HG03064 (cell line): Measurements from ENCODE around the gene UTP14C.
A peak's percentile ranks its signal among the peaks of the same experiment; 100 is the strongest.
"Not testable (repeated sequence)": the region's sequence is repeated elsewhere in the genome, so short reads cannot be mapped to it uniquely, and the experiment has no call there.

Source experiments
- ATAC-seq: cut with Tn5 transposase; IDR thresholded peaks from one replicate; pipeline ENCODE4 v1.9.1; 2021; ENCODE audit warnings: low read depth; ENCODE audit not compliant: unreplicated experiment

UTP14C gene

DNA sequence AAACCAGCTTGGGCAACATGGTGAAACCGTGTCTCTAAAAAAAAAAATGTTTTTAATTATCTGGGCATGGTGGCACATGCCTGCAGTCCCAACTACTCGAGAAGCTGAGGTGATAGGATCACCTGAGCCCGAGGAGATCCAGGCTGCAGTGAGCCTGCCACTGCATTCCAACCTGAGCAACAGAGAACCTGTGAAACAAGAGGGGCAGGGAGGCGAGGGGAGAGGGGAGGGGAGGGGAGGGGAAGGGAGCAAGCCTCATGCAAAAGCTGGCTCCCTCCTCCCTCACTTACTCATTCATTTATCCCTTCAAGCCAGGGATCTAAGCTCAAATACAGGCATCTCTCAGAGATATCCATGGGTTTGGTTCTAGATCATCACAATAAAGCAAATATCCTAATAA lies 22.1 kb upstream of the UTP14C start:
- ATAC-seq, result no peak

DNA sequence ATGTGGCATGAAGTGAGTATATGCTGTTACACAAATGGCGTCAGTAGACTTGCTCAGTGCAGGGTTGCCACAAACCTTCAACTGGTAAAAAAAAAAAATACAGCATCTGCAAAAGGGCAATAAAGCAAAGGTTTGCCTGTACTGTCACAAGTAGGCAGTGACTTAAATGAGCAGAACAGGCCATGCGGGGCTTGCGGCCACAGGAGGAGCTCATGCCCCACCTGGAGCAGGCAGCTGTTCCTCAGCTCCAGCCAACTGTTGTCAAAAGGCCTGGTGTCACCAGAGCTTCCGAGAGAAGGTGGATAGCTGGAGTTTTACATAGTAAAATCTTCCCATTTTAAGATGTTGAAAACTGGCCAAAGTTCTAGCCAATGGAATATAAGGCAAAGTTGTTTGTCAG lies 20.9 kb upstream of the UTP14C start:
- ATAC-seq, result no peak

DNA sequence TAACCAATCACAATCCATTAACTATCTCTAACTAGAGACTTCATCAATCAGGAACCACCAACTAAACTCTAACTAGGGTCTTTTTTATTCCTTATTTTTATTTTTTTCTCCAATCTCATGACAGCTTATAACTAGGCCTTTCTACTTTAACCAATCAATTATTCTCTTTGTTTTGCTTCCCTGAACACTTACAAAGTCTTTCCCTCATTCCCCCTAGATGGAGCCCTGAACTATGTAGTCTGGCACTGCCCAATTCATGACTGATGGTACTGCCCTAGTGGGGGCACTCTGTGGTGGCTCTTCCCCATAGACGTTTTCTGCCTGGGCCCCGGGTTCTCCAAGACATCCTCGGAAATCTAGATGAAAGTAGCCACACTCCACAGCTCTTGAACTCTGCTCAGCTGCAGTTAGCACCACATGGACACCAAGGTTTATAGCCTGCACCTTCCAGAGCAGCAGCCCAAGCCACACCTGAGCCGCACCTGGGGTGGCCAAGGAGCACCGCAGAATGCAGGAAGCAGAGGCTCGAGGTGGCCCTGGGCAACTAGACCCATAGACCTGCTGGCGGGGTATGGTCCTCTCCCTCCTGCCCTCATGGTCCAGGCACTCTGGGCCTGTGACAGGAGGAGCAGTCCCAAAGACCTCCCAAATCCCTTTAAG lies 19.9 kb upstream of the UTP14C start:
- ATAC-seq, result no peak

DNA sequence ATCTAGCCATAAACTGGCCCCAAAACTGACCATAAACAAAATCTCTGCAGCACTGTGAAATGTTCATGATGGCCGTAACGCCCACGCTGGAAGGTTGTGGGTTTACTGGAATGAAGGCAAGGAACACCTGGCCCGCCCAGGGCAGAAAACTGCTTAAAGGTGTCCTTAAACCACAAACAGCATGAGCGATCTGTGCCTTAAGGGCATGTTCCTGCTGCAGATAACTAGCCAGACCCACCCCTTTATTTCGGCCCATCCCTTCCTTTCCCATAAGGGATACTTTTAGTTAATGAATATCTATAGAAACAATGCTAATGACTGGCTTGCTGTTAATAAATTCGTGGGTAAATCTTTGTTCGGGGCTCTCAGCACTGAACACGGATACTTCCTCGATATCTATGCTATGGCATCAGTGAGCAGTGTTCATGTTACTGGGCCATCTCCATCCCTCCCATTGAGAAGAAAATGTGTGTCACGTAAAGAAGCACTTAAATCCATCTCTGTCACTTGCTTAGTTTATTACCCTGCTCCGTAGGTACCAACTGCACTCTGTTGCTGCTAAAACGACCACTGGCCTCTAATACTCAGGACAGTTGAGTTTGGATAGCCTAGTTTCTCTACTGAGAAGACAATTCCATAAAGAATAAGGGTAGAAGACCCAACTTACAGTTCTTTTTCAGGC lies 18.5 kb upstream of the UTP14C start:
- no peak for ATAC-seq

DNA sequence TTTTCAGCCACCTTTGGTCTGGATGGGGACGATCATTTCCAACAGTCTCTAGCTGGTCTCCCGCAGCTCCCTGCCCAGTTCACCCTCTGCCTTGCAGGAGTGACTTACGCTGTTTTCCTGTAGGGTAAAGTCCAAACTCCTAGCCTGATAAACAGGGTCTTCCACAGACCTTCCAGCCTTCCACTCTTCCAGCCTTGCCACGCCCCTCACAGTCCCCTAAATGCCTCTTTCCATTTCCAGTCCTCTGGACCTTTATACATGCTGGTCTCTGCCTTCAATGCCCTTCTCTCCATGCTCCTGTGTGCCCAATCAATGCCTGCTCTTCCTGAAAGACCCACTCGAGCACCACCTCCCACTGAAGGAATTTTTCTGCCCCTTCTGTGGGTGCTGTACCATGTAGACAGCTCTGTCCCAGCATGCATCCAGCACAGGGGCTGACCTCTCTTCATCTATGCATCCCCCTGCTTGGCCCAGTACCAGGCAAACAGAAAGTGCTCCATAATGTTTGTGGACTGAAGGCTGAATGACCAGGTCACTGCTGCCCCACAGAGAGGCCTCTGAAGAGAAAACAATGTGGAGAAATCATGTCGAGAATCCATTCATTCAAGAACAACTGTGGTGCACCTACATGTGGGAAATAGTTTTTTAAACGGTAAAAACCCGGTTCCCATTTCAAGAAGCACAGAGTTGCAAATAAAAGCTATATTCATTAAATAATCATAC lies 17.8 kb upstream of the UTP14C start:
- ATAC-seq, result no peak

DNA sequence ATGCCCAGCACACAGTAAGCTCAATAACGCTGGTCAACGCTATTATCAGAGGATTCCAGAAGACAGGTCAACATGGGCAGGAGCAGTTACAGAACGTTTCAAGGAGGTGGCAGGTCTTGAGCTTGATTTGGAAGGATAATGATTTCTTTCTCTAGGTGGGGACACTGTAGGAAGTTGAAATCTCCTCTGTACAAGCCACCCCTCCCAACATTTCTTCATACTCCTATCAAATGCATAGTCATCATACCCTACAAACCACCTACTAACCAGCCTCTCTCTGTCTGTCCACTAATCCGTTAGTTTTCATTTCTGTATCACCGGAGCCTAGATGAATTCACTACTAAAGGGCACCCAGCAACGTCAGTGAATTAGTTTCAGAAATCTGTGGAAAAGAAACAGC lies 14.5 kb upstream of the UTP14C start:
- ATAC-seq, result no peak

DNA sequence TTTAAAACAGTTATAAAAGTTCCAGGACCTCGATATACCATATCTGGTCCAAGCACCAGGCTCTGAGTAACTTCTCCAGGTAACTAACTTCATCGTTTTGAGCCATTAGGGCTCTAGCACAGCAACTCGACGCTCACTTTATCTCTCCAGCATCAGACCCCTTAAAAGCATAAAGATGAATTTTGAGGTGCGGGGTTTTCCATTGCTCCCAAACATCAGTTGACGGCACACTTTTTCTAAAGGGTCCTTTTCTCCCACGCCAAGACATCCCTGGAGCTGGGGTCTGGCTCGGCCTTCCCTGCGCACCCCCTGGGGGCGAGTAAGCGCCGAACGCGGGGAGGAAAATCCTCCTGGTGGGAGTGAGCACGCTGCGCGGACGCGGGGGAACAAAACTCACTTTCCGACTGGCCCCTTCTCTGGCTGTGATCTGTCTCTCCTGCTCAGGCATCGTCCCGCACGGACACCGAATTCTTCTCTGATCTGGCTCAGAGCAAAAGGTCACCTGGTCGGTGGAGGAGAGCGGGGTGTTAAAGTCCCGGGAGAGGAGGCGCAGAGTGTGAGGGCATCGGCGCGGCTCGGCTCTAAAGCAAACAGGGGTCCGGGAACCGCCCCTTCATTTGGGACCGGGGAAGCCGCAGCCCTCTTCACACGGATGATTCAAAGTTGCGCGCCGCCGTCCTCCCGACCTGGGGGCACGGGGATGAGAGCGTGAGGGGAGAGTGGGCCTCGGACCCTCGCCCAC lies 13.4 kb upstream of the UTP14C start, which contains the start of gene ATP7B:
Gene ATP7B, minus strand, starts transcription at position 561 of the 742 bp plus-strand sequence. Its CDS starts 113 bp downstream, at position 448.
- peak; percentile 7 for ATAC-seq

DNA sequence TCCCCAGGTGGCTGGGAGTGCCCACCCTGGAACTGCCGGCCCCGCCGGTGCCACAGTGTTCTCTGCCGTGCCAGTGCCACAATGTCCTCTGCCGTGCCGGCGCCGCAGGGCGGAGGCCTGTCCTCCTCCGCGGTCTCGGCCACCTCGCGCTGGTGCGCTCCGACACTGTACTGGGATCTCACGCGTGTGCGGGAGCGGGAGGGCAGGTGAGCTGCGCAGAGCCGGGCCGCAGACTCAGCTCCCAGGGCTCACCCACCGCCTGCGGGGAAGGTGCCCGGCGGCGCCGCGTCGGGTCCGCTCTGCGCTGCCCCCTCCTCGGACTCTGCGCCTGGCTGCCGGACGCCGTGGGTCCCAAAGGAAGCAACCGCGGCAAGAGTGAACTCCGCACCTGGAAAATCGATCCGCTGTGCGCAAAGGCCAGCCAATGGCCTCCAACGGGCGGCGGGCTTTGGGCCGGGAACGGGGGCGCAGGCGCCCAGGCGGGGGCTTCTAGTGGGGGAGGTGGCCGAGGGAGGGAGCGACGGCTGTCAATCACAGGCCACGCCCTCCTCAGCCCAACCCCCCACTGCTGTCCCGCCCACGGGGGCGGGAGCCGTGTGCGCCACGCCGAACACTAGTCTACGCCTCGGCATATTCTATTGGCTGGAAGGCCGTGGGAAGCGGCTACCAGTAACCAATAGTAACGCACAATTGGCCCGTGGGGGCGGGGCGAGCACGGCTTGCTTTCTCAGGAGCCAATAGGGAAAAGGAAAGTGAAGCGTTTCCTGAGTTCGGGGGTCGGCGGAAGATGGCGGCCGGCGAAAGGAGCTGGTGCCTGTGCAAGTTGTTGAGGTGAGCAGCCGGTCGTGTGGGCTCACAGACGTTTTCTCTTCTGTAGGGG lies 12.6 kb upstream of the UTP14C start, which contains the start of gene ALG11:
Gene ALG11, plus strand, starts transcription at position 767 of the 880 bp plus-strand sequence. Its CDS starts 21 bp downstream, at position 788.
- ATAC-seq, result peak; percentile 99

DNA sequence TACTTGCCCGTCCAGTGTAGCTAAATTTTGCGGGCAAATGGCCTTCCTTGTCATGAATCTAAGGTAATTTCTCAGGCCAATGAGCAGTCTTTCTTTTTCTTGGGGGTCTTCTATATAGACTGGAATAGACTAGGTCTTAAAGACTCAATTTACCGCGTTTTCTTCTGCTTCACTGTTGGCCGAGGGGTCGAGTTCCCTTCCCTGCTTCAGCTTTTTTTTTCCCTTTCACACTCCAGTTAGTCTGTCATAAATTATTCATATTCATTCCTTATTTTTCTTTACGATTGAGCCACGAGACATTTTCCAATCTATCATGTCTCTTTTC lies 12.0 kb upstream of the UTP14C start:
- ATAC-seq, result no peak

DNA sequence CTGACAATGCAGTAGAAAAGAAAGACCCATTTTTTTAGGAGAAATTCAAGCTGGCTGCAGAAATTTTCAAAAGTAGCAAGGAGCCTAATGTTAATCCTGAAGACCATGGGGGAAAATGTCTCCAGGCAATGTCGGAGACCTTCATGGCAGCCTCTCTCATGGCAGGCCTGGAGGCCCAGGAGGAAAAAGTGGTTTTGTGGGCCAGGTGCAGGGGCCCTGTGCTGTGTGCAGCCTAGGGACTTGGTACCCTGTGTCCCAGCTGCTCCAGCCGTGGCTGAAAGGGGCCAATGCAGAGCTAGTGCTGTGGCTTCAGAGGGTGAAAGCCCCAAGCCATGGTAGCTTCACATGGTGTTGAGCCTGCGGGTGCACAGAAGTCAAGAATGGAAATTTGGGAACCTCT lies 8.2 kb upstream of the UTP14C start:
- no peak for ATAC-seq

DNA sequence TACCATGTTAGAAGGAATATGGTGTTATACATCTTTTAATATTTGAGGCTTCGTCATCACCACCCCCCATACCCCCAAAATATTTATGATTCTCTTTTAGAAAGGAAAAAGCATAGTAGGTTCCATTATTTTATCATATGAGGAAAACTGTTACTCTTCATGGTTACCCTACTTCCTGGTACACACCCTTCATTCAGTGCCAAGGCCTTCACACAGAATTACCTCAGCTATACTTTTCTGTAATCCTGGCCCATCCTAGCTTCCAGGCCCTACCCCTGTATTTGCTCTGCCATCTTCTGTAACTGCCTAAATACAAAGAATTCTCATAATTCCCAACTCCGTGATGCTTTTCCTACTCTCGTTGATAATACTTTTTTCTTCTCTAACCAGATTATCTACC lies 4.3 kb upstream of the UTP14C start:
- no peak for ATAC-seq

DNA sequence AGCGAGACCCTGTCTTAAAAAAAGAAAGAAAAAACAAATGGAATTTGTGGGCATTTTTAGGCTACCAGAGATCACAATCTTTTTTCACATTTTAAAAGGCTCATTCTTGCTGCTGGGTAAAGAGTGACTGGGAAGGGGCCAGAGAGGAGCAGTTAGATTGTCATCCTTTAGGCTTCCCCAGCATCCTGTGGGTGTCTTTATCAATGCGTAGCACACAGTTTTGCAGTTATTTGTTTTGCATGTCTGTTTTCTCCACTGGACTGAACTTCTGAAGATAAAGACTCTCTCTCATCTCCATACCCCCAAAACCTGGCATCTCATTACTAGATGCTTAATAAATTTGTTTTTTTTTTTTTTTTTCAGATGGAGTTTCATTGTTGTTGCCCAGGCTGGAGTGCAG lies 2.1 kb upstream of the UTP14C start:
- no peak for ATAC-seq

DNA sequence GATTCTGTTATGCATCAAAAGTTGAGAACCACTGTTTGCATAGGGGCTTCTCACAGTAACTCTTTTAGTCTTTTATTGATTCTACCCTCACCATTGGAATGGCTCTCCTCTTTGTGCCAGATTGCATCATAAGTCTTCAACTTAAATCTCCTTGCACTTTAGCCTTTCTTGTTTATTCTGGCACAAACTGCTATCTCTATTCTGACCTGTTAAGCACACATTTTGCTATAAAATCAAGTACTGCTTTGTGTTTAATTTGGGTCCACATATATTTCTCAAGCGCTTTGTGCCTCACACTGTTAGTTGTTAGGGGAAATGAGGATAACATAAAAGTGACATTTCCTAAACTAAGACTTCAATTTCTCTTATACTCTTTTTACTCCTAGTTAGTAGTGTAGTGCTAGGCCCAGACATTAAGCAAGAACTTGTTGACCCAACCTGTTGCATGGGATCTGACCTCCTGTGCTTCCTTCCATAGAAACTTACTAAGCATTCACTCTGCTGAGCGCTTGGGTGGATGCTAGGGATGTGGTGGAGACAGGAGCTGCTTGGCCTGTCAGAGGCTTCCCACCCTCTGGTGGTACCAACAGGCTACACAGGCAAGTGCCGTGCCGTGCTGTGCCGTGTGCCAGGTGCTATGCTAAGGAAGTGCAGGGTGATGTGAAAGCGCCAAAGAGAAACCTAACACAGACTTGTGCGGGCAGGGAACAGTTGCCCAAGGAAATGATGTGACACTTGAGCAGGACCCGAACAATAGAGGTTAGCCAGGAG lies 1.2 kb downstream of the UTP14C start:
- ATAC-seq, result no peak

DNA sequence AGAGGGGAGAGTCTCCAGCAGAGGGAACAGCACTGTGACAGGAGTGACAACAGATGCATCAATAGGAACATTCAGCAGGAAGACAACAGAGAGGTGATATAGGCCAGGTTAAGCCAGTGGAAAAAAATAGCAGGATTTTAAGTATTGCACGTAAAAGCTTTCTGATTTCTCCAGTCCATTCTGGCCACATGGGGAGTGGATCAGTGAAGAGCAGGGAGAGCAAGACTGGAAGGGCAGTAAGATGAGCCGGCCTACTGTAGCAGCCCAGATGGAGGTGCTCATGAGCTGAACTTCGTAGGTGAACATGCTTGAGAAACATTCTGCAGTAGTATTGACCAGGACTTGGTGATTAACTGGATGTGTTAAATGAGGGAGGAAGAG lies 1.7 kb downstream of the UTP14C start:
- no peak for ATAC-seq

DNA sequence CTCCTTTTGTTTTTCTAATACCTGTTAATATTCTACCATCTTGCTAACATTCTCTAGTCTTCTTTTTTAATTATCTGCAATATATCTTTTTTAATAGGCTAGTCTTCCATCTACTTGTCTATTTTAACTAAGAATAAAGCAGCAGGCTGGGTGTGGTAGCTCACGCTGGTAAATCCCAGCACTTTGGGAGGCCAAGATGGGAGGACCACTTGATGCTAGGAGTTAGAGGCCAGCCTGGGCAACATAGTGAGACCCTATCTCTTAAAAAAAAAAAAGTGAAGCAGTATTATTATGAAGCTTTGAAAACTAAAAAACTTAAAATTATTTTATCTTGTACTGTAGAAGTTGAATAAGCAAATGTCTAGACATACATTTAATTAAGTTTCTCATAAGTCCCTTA lies 3.3 kb downstream of the UTP14C start:
- ATAC-seq, result no peak

DNA sequence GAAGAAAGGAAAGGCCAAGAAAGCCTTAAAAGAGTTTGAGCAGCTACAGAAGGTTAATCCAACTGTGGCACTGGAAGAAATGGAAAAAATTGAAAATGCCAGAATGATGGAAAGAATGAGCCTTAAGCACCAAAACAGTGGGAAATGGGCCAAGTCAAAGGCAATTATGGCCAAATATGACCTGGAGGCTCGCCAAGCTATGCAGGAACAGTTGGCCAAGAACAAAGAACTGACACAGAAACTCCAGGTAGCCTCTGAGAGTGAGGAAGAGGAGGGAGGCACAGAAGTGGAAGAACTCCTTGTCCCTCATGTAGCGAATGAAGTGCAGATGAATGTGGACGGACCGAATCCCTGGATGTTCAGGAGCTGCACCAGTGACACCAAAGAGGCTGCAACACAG lies 5.1 kb downstream of the UTP14C start:
- ATAC-seq, result no peak

DNA sequence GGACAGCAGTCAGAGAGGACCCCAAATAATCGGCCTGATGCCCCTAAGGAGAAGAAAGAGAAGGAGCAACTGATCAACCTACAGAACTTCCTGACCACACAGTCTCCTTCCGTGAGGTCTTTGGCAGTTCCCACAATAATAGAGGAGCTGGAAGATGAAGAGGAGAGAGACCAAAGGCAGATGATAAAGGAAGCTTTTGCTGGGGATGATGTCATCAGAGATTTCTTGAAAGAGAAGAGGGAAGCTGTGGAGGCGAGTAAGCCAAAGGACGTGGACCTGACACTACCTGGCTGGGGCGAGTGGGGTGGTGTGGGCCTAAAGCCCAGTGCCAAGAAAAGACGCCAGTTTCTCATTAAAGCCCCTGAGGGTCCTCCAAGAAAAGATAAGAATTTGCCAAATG lies 5.9 kb downstream of the UTP14C start:
- ATAC-seq, result not testable (repeated sequence)

DNA sequence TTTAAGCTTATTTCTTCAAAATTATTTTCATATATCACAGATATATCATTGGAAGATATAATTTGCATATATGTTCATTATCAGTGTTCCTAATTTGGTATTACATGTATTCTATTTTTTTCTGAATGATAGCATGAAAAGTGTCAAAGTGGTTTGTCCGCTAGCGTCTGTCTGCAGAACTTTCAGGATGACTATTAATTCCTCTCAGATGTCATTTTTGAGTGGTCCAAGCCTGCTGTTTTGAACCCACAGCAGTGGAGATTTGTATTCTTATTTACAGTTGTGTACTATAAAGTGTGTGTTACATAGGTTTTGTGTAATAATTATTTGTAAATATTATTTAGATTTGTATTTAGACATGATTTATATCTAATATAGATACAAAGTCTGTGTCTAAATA lies 8.5 kb downstream of the UTP14C start:
- ATAC-seq, result no peak

DNA sequence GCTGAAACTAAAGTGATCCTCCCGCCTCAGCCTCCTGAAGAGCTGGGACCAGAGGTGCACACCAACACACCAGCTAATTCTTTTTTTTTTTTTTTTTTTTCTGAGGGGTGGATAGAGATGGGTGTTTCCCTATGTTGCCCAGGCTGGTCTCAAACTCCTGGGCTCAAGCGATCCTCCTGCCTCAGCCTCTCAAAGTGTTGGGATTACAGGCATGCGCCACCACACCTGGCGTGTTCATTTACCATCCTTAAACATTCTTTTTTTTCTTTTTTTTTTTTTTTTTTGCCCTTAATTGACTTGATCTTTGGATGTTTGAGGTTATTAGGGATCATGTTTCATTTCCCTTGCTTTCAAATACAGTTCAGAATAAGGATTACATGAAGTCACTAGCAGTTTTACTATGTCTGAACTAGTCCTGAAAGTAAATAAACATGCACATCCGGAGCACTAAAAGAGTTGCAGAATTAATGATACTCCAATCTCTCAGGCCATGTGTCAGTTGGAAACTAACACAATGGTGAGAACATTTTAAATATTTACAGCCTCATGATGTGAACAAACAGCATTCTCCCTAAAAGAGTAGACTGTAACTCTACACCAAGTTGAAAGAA lies 10.2 kb downstream of the UTP14C start:
- no peak for ATAC-seq
